Stimulated activated CD4-positive, alpha-beta T cell treated with anti-CD3 and anti-CD28 coated beads, TNF-alpha, amount 100 ng/mL, for 4 hours (primary cell): Measurements from ENCODE around the gene DTNA.

Experiments used
- DNase-seq, 3 experiments: peaks; one replicate each; pipeline ENCODE4 v3.0.0-alpha.2; 2020; ENCODE audit warnings: low read depth in 3 of 3

The DTNA gene

GRCh38 chr18:34806527-34806926 lies 96.4 kb downstream of the DTNA start:
- DNase-seq: no peak

DNA sequence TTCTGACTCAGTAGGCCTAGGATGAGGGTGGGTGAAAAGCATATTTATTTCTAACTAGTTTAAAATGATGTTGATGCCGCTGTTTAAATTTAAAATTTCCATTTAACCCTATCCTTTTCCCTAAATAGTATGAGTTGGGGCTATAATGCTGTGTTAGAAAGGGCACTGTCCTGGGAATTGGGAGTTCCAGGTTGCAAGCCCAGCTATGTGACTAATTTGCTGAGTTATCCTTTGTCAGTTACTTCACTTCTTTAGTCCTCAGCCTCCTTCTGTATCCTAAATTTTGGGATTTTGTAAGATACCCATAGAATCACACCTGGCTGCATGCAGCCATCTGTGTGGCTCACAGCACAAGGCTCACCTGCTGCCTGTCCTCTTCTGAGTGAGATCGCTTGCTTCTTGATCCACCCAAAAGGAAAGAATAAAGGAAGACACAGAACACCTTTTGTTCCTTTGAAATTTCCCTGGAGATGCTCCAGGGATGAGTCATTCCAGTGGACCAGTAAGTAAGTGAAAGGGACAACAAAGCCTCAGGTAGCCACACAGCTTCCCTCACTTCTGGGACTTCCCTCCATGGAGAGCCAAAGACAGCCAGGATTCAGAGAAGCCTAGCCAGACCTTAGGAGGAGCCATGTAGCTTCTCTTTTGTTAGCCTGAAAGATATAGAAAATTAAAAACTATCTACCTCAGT lies 97.2 kb downstream of the DTNA start:
- no peak for DNase-seq

DNA sequence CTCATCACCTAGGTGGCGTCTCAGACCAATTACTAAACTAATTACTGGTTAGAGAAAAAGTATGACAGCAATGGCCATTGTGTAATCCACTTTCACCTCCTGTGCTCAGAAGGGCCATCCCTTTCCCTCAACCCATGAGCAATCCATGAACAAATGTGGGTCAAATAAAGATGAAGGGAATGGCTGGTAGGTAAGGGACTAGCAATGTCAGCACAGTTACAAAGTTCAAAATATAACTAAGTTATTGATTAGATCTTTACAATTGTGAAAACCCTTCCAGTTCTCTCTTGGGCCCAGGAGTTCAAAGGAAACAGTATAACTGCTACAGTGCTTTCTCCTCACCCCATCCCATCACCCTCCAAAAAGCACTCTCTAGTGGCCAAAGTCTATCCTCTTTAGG lies 98.3 kb downstream of the DTNA start:
- no peak for DNase-seq

- no peak for DNase-seq
Observed at GRCh38 chr18:34809451-34810072, 99.5 kb downstream of the DTNA start.

DNA sequence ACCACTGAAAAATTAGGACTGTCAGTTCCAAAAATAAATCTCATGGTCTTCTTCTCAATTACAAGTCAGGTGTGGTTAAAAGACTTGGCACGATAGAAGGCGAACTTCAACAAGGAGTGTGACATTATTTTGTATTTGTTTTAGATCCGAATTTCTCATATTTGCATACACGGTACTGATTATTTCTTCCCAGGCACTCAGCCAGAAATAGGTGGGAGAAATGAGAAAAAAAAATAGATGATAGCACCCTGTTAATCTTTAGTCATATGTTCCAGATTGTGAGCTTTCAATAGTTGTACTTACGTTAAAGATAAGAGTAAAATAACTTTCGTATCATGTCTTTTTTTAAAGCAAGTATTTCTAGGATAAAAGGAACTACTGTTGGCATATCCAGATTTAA lies 106.1 kb downstream of the DTNA start:
- no peak for DNase-seq

GRCh38 chr18:34817636-34818035 lies 107.5 kb downstream of the DTNA start:
- no peak for DNase-seq

DNA sequence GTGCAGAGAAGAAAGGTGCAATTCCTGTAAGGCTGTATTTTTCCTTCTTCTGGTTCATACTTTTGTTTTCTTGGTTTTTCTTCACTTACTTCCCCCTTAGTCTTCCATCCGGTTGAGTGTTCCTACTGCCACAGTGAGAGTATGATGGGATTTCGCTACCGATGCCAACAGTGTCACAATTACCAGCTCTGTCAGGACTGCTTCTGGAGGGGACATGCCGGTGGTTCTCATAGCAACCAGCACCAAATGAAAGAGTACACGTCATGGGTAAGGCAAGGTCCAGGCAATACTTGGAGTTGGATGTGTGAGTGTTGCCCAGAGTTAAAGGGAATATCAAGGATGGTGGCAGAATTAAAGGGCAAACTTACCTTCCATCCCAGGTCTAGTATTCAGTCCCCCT lies 108.0 kb downstream of the DTNA start:
- no peak for DNase-seq

DNA sequence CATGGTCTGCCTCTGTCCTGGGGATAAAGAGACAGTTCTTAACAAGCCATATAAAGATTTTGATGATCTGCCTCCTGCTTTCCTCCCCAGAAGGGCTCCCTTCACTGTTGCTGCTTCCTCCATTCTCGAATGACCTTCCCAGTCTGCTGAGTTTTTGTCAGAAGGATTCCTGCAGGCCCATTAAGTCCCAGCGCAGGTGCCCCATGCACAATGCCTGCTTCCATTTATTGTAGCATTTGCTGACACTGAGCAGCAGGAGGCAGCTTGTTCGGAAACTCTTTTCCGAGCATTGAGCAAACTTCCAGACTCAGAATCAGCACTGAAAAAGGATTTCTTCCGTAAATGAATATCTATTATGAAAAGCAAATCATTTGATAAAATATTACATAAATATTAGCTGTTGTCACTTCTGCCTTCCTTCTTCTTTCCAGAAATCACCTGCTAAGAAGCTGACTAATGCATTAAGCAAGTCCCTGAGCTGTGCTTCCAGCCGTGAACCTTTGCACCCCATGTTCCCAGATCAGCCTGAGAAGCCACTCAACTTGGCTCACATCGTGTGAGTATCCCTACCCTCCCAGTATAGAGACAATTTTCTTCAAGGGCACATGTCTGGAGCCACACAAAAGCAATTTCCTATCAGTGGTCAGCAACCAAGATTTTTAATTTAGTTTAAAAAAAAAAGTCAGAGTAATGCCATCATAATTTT lies 110.4 kb downstream of the DTNA start:
- DNase-seq: no peak

DNA sequence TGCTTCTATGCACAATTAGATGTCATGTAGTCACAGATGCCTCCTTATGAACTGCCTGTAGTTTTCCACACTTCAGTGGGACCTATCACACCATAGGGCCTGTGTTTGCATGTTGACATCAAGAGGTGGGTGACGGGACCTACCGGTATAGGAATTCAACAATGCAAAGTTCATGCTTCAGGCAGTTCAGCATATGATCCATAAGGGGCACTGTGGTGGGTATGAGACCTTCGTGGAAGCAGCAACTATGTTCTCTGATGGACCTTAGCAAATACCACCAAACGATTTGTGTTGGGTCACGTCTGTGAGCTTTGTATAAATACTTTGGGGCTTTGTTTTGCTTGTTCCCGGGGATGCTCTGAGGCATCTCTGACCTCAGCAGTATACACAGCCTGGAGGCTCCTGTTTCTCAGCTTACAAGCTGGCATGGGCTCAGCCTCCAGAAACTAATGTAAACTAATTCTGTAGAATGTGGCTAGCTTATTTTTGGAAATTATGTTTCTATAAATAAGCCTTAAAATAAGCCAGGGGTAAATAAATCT lies 111.6 kb downstream of the DTNA start:
- DNase-seq: no peak

DNA sequence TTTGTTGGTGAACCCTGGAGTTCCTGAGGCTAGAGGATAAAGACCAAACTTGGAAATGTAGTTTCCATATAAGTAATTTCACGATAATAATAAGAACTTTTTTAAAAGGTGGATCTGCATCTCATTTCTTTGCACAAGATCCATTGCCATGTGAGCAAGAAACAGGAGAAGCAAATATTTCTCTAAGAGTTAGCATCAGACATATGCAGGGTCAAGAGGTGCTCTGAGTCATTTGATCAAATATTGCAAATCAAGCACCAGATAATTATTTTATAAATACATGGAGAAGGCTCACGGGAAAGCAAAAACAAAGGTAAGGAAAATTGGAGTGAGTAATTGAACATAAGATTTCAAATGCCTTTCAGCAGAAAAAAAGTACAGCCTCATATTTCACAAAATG lies 118.0 kb downstream of the DTNA start:
- DNase-seq: no peak

- DNase-seq: no peak
Observed at GRCh38 chr18:34834897-34835296, 124.8 kb downstream of the DTNA start.

GRCh38 chr18:34835466-34835865 lies 125.4 kb downstream of the DTNA start:
- no peak for DNase-seq

DNA sequence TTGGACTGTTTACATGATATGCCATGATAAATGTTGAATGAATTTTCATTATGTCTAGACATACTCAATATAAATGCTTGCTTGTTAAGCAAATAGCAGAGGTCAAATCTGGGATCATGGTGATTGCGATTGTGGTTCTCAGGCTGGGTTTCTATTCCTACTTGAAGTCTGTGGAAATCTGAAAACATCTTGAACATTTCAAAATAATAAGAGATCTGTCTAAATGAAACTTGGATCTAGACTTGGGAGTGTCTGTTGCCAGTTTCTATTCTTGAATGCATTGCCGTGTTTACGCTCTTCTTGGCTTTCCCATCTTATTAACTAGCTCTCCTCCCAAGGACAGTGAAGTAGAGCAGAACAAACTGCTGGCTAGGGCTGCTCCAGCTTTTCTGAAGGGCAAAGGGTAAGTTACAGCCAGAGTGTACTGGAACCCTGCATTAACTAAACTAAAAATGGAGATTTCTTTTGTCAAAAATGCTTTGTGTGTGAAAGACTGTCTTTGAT lies 127.7 kb downstream of the DTNA start:
- DNase-seq: no peak

- no peak for DNase-seq
Observed at GRCh38 chr18:34838669-34839068, 128.6 kb downstream of the DTNA start.

DNA sequence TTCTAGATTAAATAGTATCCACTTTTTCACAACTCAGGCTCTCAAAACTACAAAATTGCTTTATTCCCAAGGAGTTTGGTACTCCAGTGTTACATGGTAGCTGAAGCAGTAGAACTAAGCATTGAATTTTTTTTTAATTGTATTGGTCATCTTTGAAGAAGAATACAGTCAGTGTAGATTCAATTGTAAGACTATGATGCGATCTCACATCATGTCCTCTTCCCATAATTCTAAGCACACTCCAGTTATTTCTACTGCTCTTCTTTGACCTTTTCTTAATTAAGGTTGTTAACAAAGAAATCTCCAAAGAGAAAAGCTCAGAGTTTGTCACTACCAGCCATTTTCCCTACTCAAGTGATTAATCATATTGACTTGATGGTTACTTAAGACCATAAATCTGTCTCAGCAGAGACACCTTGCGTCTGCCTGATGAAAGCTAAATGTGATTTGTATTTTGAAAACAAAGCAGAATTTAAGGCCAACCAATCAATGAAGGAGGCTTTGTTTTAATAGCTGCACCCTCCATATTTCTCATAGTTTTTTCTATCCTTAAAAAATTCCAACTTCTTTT lies 130.2 kb downstream of the DTNA start:
- no peak for DNase-seq

DNA sequence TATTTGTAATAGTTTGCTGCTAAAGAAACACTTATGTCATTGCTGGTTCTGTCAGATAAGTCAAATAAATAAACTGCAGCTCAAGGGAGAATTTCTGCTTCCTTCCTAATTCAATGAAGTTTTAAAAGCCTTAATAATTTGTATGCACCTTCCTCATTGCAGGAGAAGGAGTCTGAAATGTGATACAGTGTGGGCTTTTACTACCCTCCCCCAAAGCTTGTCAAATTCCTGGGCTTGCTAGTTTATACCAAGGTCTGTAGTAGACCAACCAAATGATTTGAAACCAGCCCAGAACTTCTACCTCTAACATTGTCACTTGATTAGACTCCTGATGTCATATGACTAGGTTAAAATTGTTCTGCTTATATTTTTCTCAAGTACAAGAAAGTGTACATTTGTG lies 131.8 kb downstream of the DTNA start:
- no peak for DNase-seq

DNA sequence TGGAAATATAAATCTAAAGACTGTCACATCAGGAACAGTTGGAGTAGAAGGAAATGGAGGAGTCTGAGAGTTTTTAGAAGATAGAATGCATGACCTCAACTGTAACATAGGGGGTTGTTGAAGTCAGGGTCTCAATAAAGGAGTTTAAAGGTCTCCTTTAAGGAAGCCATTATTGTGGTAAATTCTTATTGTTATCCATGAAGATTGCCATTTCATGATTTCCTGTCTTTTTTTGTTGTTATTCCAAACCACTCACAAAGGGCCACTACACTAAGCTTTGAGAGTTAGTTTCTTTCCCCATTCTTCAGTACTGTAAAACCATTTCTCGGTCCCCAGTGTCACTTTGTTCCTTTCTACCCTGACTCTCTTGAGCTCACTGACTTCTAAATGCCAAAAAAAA lies 134.0 kb downstream of the DTNA start:
- no peak for DNase-seq

DNA sequence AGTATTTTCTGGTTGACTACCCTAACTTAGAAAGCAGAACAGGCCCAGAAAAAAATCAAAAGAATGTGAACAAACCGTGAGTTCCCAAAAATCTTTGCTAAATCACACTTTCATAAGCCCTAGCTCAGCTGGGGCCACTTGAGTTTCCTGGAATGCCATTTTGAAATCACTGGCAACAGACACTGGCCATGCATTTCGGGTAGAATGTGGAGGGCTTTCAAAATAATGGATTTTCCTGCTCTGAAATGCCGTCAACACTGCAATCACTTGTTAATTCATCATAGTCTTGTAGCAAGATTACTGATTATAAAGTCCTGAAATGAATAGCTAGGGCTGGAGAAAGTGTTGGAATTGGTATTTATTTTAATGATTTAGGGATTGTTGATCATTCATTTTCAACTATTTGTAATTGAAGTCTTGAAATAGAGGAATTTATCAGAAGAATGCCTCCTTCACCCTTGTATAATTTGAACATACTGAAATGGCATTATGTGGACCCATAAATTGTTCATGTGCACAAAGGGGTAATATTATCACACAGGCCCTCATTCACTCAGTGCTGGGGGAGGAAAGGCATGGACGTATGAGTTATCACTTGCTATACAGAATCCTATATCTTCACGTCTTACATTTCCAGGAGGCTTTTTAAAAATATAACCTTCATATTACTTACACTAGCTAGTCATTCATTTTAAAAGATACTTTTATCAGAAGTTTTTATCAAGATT lies 134.8 kb downstream of the DTNA start:
- no peak for DNase-seq

GRCh38 chr18:34847408-34847807 lies 137.3 kb downstream of the DTNA start:
- no peak for DNase-seq

GRCh38 chr18:34848156-34848555 lies 138.1 kb downstream of the DTNA start:
- no peak for DNase-seq

GRCh38 chr18:34848695-34849094 lies 138.6 kb downstream of the DTNA start:
- no peak for DNase-seq

- DNase-seq: no peak
Observed at GRCh38 chr18:34857320-34857719, 147.2 kb downstream of the DTNA start.
